Ovary (tissue), 3 donors: ENCODE measurements around the gene NBEA.

ENCODE experiments used
- POLR2A ChIP-seq: fragments of 450-650 bp; IDR thresholded peaks from one replicate; pipeline ENCODE4 v1.6.1; 2017; ENCODE audit warnings: antibody characterized with exemption, mild to moderate bottlenecking, moderate library complexity
- TF ChIP-seq, protein P1 (sequence below), 3 donors: fragments of 450-650 bp in 2 of 3; fragments of 200-600 bp in 1 of 3; IDR thresholded peaks; one replicate each; pipeline versions ENCODE4 v1.5.1 to v1.8.0; 2016 to 2022; ENCODE audit warnings: antibody characterized with exemption in 3 of 3, mild to moderate bottlenecking in 1 of 3
- donor health status: DM: no; HTN: no; CAD: no.

- TF ChIP-seq, protein P1, sequence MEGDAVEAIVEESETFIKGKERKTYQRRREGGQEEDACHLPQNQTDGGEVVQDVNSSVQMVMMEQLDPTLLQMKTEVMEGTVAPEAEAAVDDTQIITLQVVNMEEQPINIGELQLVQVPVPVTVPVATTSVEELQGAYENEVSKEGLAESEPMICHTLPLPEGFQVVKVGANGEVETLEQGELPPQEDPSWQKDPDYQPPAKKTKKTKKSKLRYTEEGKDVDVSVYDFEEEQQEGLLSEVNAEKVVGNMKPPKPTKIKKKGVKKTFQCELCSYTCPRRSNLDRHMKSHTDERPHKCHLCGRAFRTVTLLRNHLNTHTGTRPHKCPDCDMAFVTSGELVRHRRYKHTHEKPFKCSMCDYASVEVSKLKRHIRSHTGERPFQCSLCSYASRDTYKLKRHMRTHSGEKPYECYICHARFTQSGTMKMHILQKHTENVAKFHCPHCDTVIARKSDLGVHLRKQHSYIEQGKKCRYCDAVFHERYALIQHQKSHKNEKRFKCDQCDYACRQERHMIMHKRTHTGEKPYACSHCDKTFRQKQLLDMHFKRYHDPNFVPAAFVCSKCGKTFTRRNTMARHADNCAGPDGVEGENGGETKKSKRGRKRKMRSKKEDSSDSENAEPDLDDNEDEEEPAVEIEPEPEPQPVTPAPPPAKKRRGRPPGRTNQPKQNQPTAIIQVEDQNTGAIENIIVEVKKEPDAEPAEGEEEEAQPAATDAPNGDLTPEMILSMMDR (IDR thresholded peaks at IDR 0.05) = no peak
- TF ChIP-seq POLR2A = no peak
These were observed 769.8 kb downstream of the NBEA start for GRCh38 chr13:35711909-35712308.
